GM04504 (cell line): Measurements from ENCODE around the gene SLC26A11.
"Not testable (repeated sequence)": the region's sequence is repeated elsewhere in the genome, so short reads cannot be mapped to it uniquely, and the experiment has no call there.

Experiments
- DNase-seq: peaks from one replicate; pipeline ENCODE4 v3.0.0-alpha.2; 2012; ENCODE audit warnings: low read depth

The SLC26A11 gene

GRCh38 chr17:80244871-80245509 is 24.8 kb downstream of the SLC26A11 start:
- no peak for DNase-seq

GRCh38 chr17:80245566-80246265 is 25.5 kb downstream of the SLC26A11 start:
- no peak for DNase-seq

GRCh38 chr17:80246266-80246681 is 26.0 kb downstream of the SLC26A11 start:
- no peak for DNase-seq

GRCh38 chr17:80246726-80247125 is 26.5 kb downstream of the SLC26A11 start:
- no peak for DNase-seq

- DNase-seq = no peak
Measured at GRCh38 chr17:80247561-80247960, 27.3 kb downstream of the SLC26A11 start.

- no peak for DNase-seq
Measured at GRCh38 chr17:80248001-80248893, 28.0 kb downstream of the SLC26A11 start.

- DNase-seq = no peak
Measured at GRCh38 chr17:80248894-80249710, 28.9 kb downstream of the SLC26A11 start.

GRCh38 chr17:80251966-80252365 is 31.7 kb downstream of the SLC26A11 start:
- no peak for DNase-seq

GRCh38 chr17:80252871-80253270 is 32.6 kb downstream of the SLC26A11 start:
- DNase-seq = no peak

- DNase-seq = no peak
Measured at GRCh38 chr17:80253631-80254395, 33.6 kb downstream of the SLC26A11 start.

- peak; percentile 66 for DNase-seq
Measured at GRCh38 chr17:80254396-80255251, 34.4 kb downstream of the SLC26A11 start.

- DNase-seq = no peak
Measured at GRCh38 chr17:80256034-80256350, 35.8 kb downstream of the SLC26A11 start.

- DNase-seq = no peak
Measured at GRCh38 chr17:80257716-80258213, 37.5 kb downstream of the SLC26A11 start.

GRCh38 chr17:80258296-80258695 is 38.1 kb downstream of the SLC26A11 start:
- DNase-seq = not testable (repeated sequence)

- DNase-seq = no peak
Measured at GRCh38 chr17:80259457-80260068, 39.3 kb downstream of the SLC26A11 start.

GRCh38 chr17:80260069-80260535 is 39.9 kb downstream of the SLC26A11 start:
- DNase-seq = peak; percentile 29

GRCh38 chr17:80260791-80261158 is 40.5 kb downstream of the SLC26A11 start, which contains the start of gene RNF213:
Gene RNF213, plus strand, starts transcription at chr17:80260852. Its CDS starts 2,830 bp downstream, at chr17:80263682.
- peak; percentile 10 for DNase-seq

GRCh38 chr17:80261159-80261894 is 41.1 kb downstream of the SLC26A11 start:
- DNase-seq = peak; percentile 27

- DNase-seq = no peak
Measured at GRCh38 chr17:80261895-80262279, 41.7 kb downstream of the SLC26A11 start.
